Sigmoid colon (tissue), 4 donors: ENCODE measurements around the gene CYP26C1.

Experiments used
- POLR2AphosphoS5 ChIP-seq, 4 donors: sonication (generic); formaldehyde crosslinking; IDR thresholded peaks; one replicate each; pipeline ENCODE4 v1.6.1; 2017; ENCODE audit warnings: antibody characterized with exemption in 4 of 4
- TF ChIP-seq, protein P1 (sequence below), 4 experiments: fragments of 450-650 bp in 3 of 4; fragments of 200-600 bp in 1 of 4; IDR thresholded peaks; one replicate each; pipeline ENCODE4 v1.5.1; 2016 to 2019; ENCODE audit warnings: antibody characterized with exemption in 4 of 4, mild to moderate bottlenecking in 3 of 4, moderate library complexity in 2 of 4

DNA sequence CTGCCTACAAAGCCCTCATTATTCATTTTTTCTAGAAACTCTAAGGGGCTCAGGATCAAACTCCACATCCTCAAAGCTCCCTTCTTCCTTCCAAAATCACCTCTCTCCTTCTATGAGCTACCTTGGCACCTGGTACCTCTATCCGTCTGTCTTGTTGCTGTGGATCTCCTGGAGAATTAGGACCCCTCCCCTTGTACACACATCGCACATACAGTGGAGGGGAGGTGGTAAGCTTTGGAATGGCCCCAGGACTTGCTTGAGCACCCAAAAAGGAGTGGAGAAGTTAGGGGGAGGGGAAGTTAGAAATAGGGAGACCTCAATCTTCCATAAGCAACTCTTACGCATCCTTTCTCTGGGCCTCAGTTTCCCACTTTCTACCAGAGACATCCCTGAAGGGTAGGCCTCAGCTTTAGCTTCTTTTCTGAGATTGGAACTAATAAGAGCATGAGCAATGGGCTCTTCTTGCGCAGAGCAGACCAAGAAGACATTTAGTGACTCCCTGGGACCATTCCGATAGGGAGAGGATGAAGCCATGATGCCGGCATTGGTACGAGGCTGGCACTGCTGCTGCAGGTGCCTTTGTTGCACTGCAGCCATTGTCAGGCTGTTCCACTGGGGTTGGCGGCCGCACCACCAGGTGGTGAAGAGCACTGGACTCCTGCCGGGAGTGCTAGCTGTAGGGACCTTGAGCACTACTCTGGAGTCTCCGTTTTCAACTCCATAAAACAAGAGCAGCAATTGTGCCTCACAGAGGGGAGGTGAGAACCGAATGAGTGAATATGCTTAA lies 4.5 kb downstream of the CYP26C1 start:
- TF ChIP-seq POLR2AphosphoS5 (IDR thresholded peaks at IDR 0.05), result no peak
- TF ChIP-seq, protein P1, sequence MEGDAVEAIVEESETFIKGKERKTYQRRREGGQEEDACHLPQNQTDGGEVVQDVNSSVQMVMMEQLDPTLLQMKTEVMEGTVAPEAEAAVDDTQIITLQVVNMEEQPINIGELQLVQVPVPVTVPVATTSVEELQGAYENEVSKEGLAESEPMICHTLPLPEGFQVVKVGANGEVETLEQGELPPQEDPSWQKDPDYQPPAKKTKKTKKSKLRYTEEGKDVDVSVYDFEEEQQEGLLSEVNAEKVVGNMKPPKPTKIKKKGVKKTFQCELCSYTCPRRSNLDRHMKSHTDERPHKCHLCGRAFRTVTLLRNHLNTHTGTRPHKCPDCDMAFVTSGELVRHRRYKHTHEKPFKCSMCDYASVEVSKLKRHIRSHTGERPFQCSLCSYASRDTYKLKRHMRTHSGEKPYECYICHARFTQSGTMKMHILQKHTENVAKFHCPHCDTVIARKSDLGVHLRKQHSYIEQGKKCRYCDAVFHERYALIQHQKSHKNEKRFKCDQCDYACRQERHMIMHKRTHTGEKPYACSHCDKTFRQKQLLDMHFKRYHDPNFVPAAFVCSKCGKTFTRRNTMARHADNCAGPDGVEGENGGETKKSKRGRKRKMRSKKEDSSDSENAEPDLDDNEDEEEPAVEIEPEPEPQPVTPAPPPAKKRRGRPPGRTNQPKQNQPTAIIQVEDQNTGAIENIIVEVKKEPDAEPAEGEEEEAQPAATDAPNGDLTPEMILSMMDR (IDR thresholded peaks at IDR 0.05), result no peak
